Progenitor cell of endocrine pancreas (in vitro differentiated cells): ENCODE results near the gene TNS2. TPM values are rescaled to one million over a fixed set of nuclear protein-coding genes. Genes with fewer than 3 reads are reported as not detected.

Experiments
- DNase-seq: peaks from one replicate; pipeline ENCODE4 v3.0.0; 2021; ENCODE audit warnings: low spot score; ENCODE audit not compliant: unreplicated experiment
- H3K27ac Mint-ChIP-seq: 2 replicates; pipeline ENCODE4 v1.8.0; 2021; ENCODE audit warnings: mild to moderate bottlenecking, moderate library complexity, mixed read lengths
- H3K27me3 Mint-ChIP-seq: 2 replicates; pipeline ENCODE4 v1.8.0; 2021; ENCODE audit warnings: mixed read lengths
- H3K36me3 Mint-ChIP-seq: 2 replicates; pipeline ENCODE4 v1.8.0; 2022; ENCODE audit warnings: mixed read lengths; ENCODE audit not compliant: insufficient read depth
- H3K4me1 Mint-ChIP-seq: 2 replicates; pipeline ENCODE4 v1.8.0; 2021; ENCODE audit warnings: low read depth, mixed read lengths
- H3K4me3 Mint-ChIP-seq: 2 replicates; pipeline ENCODE4 v1.8.0; 2021; ENCODE audit warnings: low read depth, mild to moderate bottlenecking, moderate library complexity, mixed read lengths
- H3K9me3 Mint-ChIP-seq: 2 replicates; pipeline ENCODE4 v1.8.0; 2021; ENCODE audit warnings: low read depth, mixed read lengths
- total RNA-seq: library from RNA; stranded (reverse); gene quantifications from 2 replicates; pipeline ENCODE4 v1.2.1, GENCODE V29; 2021
- TF ChIP-seq, protein P1 (sequence below): fragments of 200-600 bp; sonication (generic); IDR thresholded peaks from one replicate; pipeline ENCODE4 v1.5.0; 2021; ENCODE audit warnings: antibody characterized with exemption, mild to moderate bottlenecking; ENCODE audit not compliant: unreplicated experiment

The TNS2 gene
- total RNA-seq, 1 donor from 2014 or later = 7.3 TPM

DNA sequence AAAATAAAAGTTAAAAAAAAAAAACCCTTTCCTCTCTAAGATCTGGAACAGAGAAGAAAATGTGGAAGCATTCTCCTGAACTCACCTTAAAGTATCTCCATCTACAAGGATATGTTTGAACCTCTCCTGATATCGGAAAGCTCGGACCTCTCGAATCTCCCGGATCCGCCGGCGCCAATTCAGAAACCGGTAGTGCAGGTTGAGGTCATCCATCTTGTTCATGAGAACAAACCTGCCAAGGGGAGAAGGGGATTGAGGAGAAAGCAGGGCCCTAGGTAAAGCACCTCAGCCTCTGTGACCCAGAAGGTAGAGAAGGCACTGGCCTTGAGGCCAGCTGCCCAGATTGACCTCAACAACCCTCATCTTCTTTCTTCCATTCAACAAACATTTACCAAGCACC lies 27.2 kb downstream of the TNS2 start:
- peak; percentile 45 for DNase-seq
- peak overlapping the region; percentile 87 for H3K27ac Mint-ChIP-seq
- TF ChIP-seq, protein P1, sequence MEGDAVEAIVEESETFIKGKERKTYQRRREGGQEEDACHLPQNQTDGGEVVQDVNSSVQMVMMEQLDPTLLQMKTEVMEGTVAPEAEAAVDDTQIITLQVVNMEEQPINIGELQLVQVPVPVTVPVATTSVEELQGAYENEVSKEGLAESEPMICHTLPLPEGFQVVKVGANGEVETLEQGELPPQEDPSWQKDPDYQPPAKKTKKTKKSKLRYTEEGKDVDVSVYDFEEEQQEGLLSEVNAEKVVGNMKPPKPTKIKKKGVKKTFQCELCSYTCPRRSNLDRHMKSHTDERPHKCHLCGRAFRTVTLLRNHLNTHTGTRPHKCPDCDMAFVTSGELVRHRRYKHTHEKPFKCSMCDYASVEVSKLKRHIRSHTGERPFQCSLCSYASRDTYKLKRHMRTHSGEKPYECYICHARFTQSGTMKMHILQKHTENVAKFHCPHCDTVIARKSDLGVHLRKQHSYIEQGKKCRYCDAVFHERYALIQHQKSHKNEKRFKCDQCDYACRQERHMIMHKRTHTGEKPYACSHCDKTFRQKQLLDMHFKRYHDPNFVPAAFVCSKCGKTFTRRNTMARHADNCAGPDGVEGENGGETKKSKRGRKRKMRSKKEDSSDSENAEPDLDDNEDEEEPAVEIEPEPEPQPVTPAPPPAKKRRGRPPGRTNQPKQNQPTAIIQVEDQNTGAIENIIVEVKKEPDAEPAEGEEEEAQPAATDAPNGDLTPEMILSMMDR = no peak
- H3K27me3 Mint-ChIP-seq = no peaks in the 10 kb centered on the region
- H3K4me1 Mint-ChIP-seq = peaks cover 44% of the 10 kb centered on the region
- no peaks in the 10 kb centered on the region for H3K9me3 Mint-ChIP-seq
- peak overlapping the region; percentile 60 for H3K4me3 Mint-ChIP-seq
- peaks cover 22% of the 10 kb centered on the region for H3K36me3 Mint-ChIP-seq

DNA sequence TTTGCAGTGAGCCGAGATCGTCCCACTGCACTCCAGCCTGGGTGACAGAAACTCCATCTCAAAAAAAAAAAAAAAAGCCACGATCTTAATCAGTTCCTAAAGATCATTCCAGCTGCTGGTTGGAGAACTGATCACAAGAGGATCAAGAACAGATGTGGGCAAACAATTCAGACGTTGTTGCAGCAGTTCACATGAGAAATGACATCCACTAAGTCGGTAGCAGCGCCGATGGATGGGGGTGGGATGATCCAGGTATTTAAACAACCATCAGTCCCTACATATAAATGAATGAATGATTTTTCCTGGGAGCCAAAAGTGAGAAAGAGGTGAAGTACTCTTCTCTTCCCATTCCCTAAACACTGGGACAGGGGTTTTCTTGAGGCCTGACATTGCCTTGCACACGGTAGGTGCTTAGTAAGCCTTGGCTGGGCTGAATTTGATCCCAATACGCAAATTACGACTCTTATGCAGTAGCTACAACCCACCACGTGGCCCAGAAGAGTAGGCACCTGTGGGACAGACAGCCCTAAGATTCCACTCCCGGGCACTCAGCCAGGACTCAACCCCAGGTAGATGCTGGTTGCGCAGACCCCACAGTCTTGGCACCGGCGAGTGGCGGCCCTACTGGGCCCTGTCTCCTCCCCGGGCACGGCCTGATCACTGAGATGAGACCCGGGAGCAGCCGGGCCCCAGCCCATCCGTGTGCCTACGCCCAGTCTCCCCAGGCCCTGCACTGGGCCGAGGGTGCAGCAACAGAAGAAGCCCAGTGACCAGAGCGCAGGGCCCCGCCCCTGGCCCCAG lies 28.8 kb downstream of the TNS2 start:
- H3K4me3 Mint-ChIP-seq = peak overlapping the region; percentile 80
- H3K9me3 Mint-ChIP-seq = no peaks in the 10 kb centered on the region
- DNase-seq = no peak

DNA sequence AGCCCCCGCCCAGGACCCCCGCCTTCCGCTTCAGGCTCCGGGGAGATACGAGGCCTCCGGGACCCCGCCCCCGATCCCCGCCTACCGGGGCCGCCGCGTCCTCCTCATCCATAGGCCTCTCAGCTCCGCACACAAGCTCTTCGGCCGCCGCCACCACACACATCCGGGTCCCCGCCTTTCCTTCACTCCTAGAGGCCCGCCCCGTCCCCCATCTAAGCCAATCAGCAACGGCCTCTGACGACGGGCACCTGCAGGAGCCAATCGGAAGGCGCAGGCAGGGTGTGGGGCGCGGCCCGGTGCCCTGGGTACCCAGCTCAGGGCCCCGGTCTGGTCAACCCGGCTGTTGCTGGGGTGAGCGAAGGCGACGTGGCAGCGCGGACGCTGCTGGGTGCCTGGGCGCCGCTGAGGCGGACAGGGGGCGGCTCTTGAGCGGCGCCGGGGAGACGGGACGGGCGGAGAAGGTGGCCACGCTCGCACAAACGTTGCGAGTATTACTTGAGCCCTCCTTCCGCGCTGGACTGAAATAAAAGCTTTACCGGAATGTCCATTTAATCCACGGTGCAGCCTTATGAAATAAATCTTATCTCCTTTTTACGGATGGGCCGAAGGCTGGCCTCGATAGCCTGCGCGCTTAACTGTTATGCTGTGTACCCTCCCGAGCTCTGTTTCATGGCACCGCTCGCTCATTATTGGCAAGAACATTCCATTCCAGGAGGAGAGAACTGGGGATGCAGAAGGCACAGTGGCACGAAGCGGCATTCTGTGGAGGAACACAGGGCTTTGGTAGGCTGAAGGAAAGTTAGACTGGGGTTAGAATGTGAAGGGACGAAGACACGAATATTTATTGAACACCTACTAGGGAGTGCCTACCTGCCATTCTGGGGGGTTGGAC lies 29.6 kb downstream of the TNS2 start, which contains the start of gene SPRYD3:
Gene SPRYD3 (minus strand): TSS at position 165 of the 892 bp plus-strand sequence. CDS start 57 bp downstream, at position 108.
- H3K27ac Mint-ChIP-seq = peak within 1 kb of the TSS; percentile 97
- no peaks in the 10 kb centered on the region for H3K9me3 Mint-ChIP-seq
- H3K36me3 Mint-ChIP-seq = peaks cover 10% of the 10 kb centered on the region
- peak; percentile 98 for DNase-seq
- peaks cover 35% of the 10 kb centered on the region for H3K4me1 Mint-ChIP-seq
- peak within 1 kb of the TSS; percentile 80 for H3K4me3 Mint-ChIP-seq
- H3K27me3 Mint-ChIP-seq = no peaks in the 10 kb centered on the region
- TF ChIP-seq, protein P1 = no peak

More for the DNA sequence above, 28.8 kb downstream of the TNS2 start:
- no peaks in the 10 kb centered on the region for H3K27me3 Mint-ChIP-seq
- TF ChIP-seq, protein P1 = peak; percentile 21
- peaks cover 18% of the 10 kb centered on the region for H3K36me3 Mint-ChIP-seq
- peak overlapping the region; percentile 97 for H3K27ac Mint-ChIP-seq
- H3K4me1 Mint-ChIP-seq = peaks cover 35% of the 10 kb centered on the region

DNA sequence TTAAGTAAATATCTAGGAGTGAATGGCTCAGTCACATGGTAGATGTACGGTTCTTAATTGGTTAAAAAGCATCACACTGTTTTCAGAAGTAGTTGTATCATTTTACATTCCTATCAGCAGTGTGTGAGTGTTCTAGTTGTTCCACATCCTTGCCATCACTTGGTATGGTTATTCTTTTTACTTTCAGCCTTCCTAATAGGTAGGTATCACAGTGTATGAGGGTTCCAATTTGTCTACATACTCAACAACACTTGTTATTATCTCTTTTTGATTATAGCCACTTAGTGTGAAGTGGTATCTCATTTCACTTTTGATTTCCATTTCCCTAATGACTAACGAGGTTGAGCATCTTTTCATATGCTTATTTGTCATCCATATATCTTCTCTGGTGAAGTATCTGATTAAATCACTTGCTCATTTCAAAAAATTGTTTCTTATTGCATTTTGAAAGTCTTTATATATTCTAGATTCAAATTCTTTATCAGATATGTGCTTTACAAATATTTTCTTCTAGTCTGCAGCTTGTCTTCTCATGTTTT lies 32.8 kb downstream of the TNS2 start:
- H3K27ac Mint-ChIP-seq = no peak overlapping the region
- H3K9me3 Mint-ChIP-seq = no peaks in the 10 kb centered on the region
- H3K4me3 Mint-ChIP-seq = no peak overlapping the region
- TF ChIP-seq, protein P1 = no peak
- H3K27me3 Mint-ChIP-seq = no peaks in the 10 kb centered on the region
- H3K4me1 Mint-ChIP-seq = peaks cover 10% of the 10 kb centered on the region
- no peak for DNase-seq
- no peaks in the 10 kb centered on the region for H3K36me3 Mint-ChIP-seq

DNA sequence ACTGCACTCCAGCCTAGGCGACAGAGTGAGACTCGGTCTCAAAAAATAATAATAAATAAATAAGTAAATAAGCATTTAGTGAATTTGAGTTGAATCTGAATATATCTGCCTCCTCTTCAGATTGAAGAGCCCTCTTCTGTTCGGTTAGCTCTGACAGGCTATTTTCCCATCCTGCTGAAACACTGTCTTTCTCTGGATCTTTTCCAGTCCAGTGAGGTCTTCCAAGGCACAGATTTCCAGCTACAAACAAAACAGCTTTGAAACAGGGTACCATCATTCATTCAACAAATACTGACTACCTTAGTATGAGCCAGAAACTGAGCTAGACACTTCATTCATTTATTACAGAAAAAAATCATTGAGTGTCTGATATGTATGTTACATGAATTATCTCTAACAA lies 36.5 kb downstream of the TNS2 start:
- Mint-ChIP-seq H3K4me1 (no peaks in the 10 kb centered on the region), H3K9me3 (no peaks in the 10 kb centered on the region), H3K4me3 (no peak overlapping the region), H3K27ac (no peak overlapping the region), H3K27me3 (no peaks in the 10 kb centered on the region), H3K36me3 (no peaks in the 10 kb centered on the region)
- TF ChIP-seq, protein P1 = no peak
- DNase-seq = no peak
